ENCODE results near the gene SNAP25.

DNA sequence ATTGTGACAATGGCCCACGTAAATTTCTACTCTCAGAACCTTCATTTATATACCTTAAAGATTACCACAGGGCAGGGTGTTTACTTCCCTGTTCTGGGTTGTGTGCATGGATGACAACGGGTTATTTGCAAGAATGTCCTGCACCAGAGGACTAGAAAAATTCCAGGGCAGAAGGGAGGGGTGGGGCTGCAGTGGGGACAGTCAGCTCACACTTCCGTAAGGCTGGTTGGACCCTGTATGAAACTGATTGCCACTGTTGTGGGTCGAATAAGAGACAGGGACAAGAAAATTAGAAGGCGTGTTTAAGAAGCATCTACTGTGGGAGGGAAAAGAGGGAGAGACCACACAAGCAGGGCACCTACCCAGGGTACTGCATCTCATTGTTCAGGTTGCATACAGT lies 96.5 kb downstream of the SNAP25 start:
- no peak for TF ChIP-seq MTA3 (IDR thresholded peaks at IDR 0.05; ENCODE audit: borderline replicate concordance, low read length)
- TF ChIP-seq CHD1 (IDR thresholded peaks at IDR 0.05; ENCODE audit: low read depth, low read length) = no peak
- TF ChIP-seq, protein P1, sequence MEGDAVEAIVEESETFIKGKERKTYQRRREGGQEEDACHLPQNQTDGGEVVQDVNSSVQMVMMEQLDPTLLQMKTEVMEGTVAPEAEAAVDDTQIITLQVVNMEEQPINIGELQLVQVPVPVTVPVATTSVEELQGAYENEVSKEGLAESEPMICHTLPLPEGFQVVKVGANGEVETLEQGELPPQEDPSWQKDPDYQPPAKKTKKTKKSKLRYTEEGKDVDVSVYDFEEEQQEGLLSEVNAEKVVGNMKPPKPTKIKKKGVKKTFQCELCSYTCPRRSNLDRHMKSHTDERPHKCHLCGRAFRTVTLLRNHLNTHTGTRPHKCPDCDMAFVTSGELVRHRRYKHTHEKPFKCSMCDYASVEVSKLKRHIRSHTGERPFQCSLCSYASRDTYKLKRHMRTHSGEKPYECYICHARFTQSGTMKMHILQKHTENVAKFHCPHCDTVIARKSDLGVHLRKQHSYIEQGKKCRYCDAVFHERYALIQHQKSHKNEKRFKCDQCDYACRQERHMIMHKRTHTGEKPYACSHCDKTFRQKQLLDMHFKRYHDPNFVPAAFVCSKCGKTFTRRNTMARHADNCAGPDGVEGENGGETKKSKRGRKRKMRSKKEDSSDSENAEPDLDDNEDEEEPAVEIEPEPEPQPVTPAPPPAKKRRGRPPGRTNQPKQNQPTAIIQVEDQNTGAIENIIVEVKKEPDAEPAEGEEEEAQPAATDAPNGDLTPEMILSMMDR (IDR thresholded peaks at IDR 0.05 in 2 of 3, conservative IDR thresholded peaks at IDR 0.05 in 1 of 3; ENCODE audit: control insufficient read depth in 2 of 3, extremely low read depth in 1 of 3, insufficient read depth in 1 of 3, low read depth in 3 of 3, low read length in 3 of 3) = no peak
- TF ChIP-seq RB1 (IDR thresholded peaks at IDR 0.05; ENCODE audit: borderline replicate concordance) = no peak
- TF ChIP-seq ZSCAN29 (IDR thresholded peaks at IDR 0.05) = no peak
- TF ChIP-seq, protein P2, sequence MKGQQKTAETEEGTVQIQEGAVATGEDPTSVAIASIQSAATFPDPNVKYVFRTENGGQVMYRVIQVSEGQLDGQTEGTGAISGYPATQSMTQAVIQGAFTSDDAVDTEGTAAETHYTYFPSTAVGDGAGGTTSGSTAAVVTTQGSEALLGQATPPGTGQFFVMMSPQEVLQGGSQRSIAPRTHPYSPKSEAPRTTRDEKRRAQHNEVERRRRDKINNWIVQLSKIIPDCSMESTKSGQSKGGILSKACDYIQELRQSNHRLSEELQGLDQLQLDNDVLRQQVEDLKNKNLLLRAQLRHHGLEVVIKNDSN (IDR thresholded peaks at IDR 0.05; ENCODE audit: borderline replicate concordance, extremely low read length, insufficient read depth, low read depth, low read length) = no peak
- TF ChIP-seq SMAD5 (IDR thresholded peaks at IDR 0.05; ENCODE audit: low read depth) = no peak
- no peak for TF ChIP-seq POLR2A (IDR thresholded peaks at IDR 0.05; ENCODE audit: low read depth, low read length)
- TF ChIP-seq, protein P3, sequence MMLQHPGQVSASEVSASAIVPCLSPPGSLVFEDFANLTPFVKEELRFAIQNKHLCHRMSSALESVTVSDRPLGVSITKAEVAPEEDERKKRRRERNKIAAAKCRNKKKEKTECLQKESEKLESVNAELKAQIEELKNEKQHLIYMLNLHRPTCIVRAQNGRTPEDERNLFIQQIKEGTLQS (IDR thresholded peaks at IDR 0.05; ENCODE audit: borderline replicate concordance, extremely low read depth, low read depth, low read length) = no peak
- TF ChIP-seq SREBF2 (IDR thresholded peaks at IDR 0.05; ENCODE audit: low read length) = no peak
- TF ChIP-seq ETV6 (conservative IDR thresholded peaks at IDR 0.05 in 1 of 2, IDR thresholded peaks at IDR 0.05 in 1 of 2; ENCODE audit: borderline replicate concordance in 1 of 2, low read depth in 1 of 2) = no peak
